Right lung (tissue), 5 donors: Measurements from ENCODE around the gene RAB31. TPM values are rescaled to one million over a fixed set of nuclear protein-coding genes. Genes with fewer than 3 reads are reported as not detected.
"Not testable (repeated sequence)": the region's sequence is repeated elsewhere in the genome, so short reads cannot be mapped to it uniquely, and the experiment has no call there.

ENCODE experiments used
- DNase-seq, 2 donors: peaks; one replicate each; pipeline ENCODE4 v3.0.0-alpha.2; 2013
- polyA plus RNA-seq, 5 donors: library from polyadenylated mRNA; unstranded; fragments of 120-200 nt; gene quantifications; one replicate each; pipeline versions ENCODE4 v1.2.1 to v1.2.3, GENCODE V29; 2013; ENCODE audit warnings: inconsistent platforms in 1 of 5, low replicate concordance in 1 of 5; ENCODE audit not compliant: insufficient read length in 5 of 5, insufficient read depth in 1 of 5

The RAB31 gene
- polyA plus RNA-seq, 5 donors, result 31.2 to 40.6 (median 33.1) TPM

- no peak for DNase-seq
Observed at GRCh38 chr18:9756271-9756932, 48.3 kb downstream of the RAB31 start.

DNA sequence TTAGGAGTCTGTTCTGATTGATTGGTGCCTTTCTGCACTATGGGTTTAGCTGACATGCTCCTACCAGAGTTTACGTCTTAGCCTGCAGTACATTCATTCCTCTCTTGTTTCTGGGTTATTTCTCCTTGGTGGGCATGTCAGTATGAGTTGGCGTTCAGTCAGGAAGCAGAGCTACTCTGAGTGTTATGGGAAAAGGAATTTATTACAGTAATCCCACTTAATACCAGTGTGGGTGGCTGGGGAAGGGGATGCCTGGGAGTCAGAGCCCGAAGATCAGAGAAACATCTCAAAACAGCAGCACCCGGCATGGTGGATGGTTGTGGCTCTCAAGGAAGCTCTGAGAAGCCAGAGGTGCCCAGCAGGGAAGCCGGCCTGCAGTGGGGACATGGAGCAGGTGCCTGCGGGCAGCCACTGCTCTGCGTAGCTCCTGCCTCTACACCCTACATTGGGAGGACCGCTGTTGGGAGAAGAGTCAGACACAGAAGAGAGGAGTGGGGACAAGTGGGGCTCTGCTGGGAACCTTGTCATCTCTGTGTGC lies 48.9 kb downstream of the RAB31 start:
- no peak for DNase-seq

GRCh38 chr18:9757827-9758621 lies 49.9 kb downstream of the RAB31 start:
- DNase-seq, result no peak

DNA sequence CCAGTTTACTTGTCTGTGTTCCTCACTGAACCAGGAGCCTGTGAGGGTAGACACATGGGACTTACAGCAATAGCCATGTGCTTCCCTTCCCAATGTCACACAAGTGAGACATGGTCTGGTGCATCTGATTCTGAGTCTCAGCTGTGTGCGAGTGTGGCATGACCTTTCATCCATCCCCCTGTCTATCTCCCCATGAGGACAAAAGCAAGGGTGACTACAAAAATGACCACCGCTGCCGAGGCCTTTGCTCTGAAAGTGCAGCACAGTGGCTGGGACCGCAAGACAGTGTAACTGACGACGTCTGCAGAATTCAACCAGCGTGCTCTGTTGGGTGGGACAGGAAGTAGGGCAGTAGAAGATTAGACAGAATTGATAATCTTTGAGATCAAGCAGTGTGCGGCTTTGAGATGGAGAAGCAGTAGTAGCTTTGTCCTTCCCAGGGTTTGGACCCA lies 50.5 kb downstream of the RAB31 start:
- DNase-seq, result no peak

DNA sequence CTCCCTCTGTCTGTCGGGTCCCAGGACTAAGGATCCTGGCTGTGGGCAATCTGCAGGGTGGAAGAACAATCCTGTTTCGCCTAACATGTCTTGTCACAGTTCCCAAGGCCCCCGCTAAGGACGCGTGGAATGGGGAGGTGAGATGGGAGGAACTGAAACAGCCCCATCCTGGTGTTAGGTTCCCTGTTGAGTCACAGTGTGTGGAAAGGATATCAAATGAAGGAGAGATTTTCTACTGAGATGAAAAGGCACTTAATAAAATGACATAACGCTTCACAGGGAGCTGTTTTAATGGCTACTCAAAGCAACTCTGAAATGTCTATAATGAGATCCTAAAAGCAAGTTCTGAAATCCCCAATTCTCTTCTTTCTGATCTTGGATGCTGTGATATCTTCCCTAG lies 52.5 kb downstream of the RAB31 start:
- no peak for DNase-seq

GRCh38 chr18:9762526-9762925 lies 54.4 kb downstream of the RAB31 start:
- no peak for DNase-seq

GRCh38 chr18:9763157-9763556 lies 55.1 kb downstream of the RAB31 start:
- DNase-seq, result no peak

GRCh38 chr18:9764011-9764481 lies 55.9 kb downstream of the RAB31 start:
- peak in 1 of 2 donors; percentile 42 for DNase-seq

DNA sequence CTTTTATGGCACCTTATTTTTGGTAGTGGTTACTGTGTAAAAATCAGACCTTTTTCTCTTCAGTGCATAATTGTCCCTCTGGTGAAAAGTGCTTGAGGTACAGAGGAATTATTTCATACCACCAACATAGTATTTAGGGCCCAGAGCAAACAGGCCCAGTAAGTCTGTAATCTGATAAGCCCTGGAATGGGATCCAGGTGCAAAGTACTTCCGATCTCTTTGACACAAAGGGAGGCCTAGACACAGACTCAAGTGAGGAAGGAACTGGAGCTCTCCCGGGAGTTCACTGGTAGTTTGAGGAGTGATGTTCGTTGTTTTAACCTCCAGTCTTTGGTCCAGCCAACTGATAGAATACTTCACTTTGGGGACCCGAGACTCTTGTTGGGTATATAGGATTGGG lies 57.4 kb downstream of the RAB31 start:
- DNase-seq, result no peak

DNA sequence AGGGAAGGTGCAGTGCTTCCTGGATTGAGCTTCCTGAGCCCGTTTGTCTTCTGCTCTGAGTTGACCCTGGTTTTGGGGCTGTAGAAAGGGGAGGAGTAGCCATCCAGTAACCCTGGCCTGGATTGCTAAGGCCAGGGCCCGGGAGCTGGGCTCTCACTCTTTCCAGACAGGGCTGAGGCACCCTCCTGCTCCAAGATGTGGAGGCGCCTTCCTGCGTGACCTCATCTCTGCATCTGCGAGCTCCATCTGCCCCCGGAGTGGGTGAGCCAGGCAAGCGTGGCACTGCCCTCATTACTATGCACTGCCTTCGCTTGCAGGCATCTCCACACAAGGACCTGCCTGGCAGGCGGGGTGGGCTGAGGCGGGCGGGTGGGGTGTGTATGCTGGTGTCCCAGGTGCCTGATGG lies 58.0 kb downstream of the RAB31 start:
- DNase-seq, result no peak

GRCh38 chr18:9766740-9767139 lies 58.6 kb downstream of the RAB31 start:
- DNase-seq, result no peak

DNA sequence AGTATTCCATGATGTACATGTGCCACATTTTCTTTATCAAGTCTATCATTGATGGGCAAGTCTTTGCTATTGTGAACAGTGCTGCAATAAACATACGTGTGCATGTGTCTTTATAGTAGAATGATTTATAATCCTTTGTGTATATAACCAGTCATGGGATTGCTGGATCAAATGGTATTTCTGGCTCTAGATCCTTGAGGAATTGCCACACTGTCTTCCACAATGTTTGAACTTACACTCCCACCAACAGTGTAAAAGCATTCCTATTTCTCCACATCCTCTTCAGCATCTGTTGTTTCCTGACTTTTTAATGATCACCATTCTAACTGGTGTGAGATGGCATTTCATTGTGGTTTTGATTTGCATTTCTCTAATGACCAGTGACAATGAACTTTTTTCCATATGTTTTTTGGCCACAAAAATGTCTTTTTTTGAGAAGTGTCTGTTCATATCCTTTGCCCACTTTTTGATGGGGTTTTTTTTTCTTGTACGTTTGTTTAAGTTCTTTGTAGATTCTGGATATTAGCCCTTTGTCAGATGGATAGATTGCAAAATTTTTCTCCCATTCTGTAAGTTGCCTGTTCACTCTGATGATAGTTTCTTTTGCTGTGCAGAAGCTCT lies 60.1 kb downstream of the RAB31 start:
- DNase-seq, result not testable (repeated sequence)

DNA sequence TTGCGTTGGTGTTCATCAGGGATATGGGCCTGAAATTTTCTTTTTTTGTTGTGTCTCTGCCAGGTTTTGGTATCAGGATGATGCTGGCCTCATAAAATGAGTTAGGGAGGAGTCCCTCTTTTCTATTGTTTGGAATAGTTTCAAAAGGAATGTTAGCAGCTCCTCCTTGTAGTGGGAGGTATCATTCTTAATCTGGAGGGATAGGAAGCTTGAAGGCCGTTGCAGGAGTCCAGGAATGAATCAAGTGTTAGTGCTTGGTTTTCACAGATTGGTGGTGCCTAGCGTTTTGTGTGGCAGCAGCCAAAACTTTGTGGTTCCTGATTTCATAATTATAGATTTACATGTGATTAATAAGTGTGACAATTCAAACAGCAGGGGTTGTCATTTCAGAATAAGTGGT lies 62.0 kb downstream of the RAB31 start:
- DNase-seq, result not testable (repeated sequence)

GRCh38 chr18:9771261-9771976 lies 63.3 kb downstream of the RAB31 start:
- DNase-seq, result peak; percentile 55 to 73

- no peak for DNase-seq
Observed at GRCh38 chr18:9771977-9772660, 64.0 kb downstream of the RAB31 start.

GRCh38 chr18:9772847-9773677 lies 65.0 kb downstream of the RAB31 start:
- no peak for DNase-seq

GRCh38 chr18:9774150-9774549 lies 66.0 kb downstream of the RAB31 start:
- DNase-seq, result no peak

DNA sequence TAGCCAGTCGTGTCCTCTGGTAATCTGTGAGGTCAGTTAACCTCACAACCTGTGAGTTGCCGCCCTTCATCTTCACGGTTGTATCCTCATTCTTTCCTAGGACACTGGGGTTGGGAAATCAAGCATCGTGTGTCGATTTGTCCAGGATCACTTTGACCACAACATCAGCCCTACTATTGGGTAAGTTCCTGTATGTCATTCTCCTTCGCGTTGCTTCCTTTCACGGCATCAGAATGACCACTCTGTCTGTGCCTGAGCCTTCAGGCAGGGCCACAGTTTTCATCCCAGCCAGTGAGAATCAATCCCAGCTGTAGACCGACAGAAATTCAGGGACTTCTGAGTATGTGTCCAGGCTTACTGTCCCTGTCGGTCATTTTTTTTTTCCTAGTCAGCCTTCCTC lies 67.1 kb downstream of the RAB31 start:
- no peak for DNase-seq

GRCh38 chr18:9779630-9780029 lies 71.5 kb downstream of the RAB31 start:
- DNase-seq, result no peak
